Peyer's patch (tissue), 4 donors: ENCODE measurements around the gene SPAG7. TPM values are rescaled to one million over a fixed set of nuclear protein-coding genes. Genes with fewer than 3 reads are reported as not detected.
"Not testable (repeated sequence)": the region's sequence is repeated elsewhere in the genome, so short reads cannot be mapped to it uniquely, and the experiment has no call there.

ENCODE experiments used
- DNase-seq, 3 donors: peaks; one replicate each; pipeline ENCODE4 v3.0.0-alpha.2; 2017 to 2019
- H3K27ac ChIP-seq, 4 donors: fragments of 200-600 bp; sonication (generic); one replicate each; pipeline ENCODE4 v1.5.1; 2016 to 2019
- H3K27me3 ChIP-seq, 2 donors: fragments of 200-600 bp; sonication (generic); one replicate each; pipeline ENCODE4 v1.5.1; 2019
- H3K36me3 ChIP-seq, 3 donors: fragments of 200-600 bp; sonication (generic); one replicate each; pipeline ENCODE4 v1.5.1; 2016 to 2019
- H3K4me1 ChIP-seq, 4 donors: fragments of 200-600 bp; sonication (generic); one replicate each; pipeline ENCODE4 v1.5.1; 2016 to 2019
- H3K4me3 ChIP-seq, 4 donors: fragments of 200-600 bp; sonication (generic); 1 replicate in 3 of 4; 2 replicates in 1 of 4; pipeline ENCODE4 v1.5.1; 2016 to 2019; ENCODE audit warnings: mild to moderate bottlenecking in 1 of 4
- H3K9me3 ChIP-seq, 4 donors: fragments of 200-600 bp; sonication (generic); one replicate each; pipeline ENCODE4 v1.5.1; 2016 to 2019; ENCODE audit warnings: mild to moderate bottlenecking in 1 of 4
- POLR2A ChIP-seq, 2 donors: fragments of 450-650 bp; IDR thresholded peaks; one replicate each; pipeline ENCODE4 v1.5.1; 2017; ENCODE audit warnings: antibody characterized with exemption in 2 of 2, mild to moderate bottlenecking in 2 of 2, moderate library complexity in 2 of 2
- total RNA-seq, 4 donors: library from RNA; depleted of rRNA; stranded (reverse); fragments of >200 nt; gene quantifications; one replicate each; pipeline ENCODE4 v1.1.0, GENCODE V29; 2016
- TF ChIP-seq, protein P1 (sequence below), 6 experiments: fragments of 450-650 bp in 4 of 6; fragments of 200-600 bp in 2 of 6; sonication (generic) in 1 of 6; IDR thresholded peaks; one replicate each; pipeline ENCODE4 v1.5.1; 2017 to 2019; ENCODE audit warnings: antibody characterized with exemption in 6 of 6, mild to moderate bottlenecking in 3 of 6, moderate library complexity in 1 of 6

Gene SPAG7
- total RNA-seq, 4 donors from 2014 or later: 34.2 to 85.0 (median 48.9) TPM

DNA sequence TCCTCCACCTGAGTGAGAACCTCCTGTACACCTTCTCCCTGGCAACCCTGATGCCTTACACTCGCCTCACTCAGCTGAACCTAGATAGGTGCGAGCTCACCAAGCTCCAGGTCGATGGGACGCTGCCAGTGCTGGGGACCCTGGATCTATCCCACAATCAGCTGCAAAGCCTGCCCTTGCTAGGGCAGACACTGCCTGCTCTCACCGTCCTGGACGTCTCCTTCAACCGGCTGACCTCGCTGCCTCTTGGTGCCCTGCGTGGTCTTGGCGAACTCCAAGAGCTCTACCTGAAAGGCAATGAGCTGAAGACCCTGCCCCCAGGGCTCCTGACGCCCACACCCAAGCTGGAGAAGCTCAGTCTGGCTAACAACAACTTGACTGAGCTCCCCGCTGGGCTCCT, 34.9 kb downstream of the SPAG7 start:
- no peak for DNase-seq
- H3K27me3 ChIP-seq: no peaks in the 10 kb centered on the region
- peaks cover 0 to 15% (median 0%) of the 10 kb centered on the region in 3 donors for H3K36me3 ChIP-seq
- H3K4me3 ChIP-seq: no peak overlapping the region
- TF ChIP-seq, protein P1, sequence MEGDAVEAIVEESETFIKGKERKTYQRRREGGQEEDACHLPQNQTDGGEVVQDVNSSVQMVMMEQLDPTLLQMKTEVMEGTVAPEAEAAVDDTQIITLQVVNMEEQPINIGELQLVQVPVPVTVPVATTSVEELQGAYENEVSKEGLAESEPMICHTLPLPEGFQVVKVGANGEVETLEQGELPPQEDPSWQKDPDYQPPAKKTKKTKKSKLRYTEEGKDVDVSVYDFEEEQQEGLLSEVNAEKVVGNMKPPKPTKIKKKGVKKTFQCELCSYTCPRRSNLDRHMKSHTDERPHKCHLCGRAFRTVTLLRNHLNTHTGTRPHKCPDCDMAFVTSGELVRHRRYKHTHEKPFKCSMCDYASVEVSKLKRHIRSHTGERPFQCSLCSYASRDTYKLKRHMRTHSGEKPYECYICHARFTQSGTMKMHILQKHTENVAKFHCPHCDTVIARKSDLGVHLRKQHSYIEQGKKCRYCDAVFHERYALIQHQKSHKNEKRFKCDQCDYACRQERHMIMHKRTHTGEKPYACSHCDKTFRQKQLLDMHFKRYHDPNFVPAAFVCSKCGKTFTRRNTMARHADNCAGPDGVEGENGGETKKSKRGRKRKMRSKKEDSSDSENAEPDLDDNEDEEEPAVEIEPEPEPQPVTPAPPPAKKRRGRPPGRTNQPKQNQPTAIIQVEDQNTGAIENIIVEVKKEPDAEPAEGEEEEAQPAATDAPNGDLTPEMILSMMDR (IDR thresholded peaks at IDR 0.05): no peak
- TF ChIP-seq POLR2A (IDR thresholded peaks at IDR 0.05): no peak
- H3K27ac ChIP-seq: no peak overlapping the region
- peaks cover 0 to 11% (median 7%) of the 10 kb centered on the region in 4 donors for H3K4me1 ChIP-seq
- no peaks in the 10 kb centered on the region for H3K9me3 ChIP-seq

DNA sequence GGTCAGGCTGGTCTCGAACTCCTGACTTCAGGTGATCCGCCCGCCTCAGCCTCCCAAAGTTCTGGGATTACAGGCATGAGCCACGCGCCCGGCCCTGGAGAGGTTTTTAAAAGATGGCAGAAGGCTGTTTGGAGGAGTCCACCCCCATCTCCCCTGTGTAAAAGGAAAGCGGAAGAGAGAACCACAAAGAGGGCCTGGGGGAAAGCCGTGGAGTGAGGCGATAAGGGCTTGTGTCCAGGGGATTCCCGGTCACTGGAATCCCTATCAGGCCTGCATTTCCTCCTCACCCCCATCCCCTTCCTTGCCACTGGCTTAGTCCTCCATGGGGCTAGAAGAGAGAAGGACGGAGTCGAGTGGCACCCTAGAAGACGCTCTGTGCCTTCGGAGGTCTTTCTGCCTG, 35.7 kb downstream of the SPAG7 start, which contains the start of gene GP1BA:
GP1BA (plus strand) TSS at position 315 of the 400 bp plus-strand sequence. CDS start 328 bp downstream, outside the sequence.
- H3K4me3 ChIP-seq: no peak within 1 kb of the TSS
- H3K27me3 ChIP-seq: no peaks in the 10 kb centered on the region
- no peak within 1 kb of the TSS for H3K27ac ChIP-seq
- peaks cover 0 to 10% (median 7%) of the 10 kb centered on the region in 4 donors for H3K4me1 ChIP-seq
- H3K36me3 ChIP-seq: peaks cover 0 to 7% (median 0%) of the 10 kb centered on the region in 3 donors
- no peak for TF ChIP-seq POLR2A (IDR thresholded peaks at IDR 0.05)
- TF ChIP-seq, protein P1 (IDR thresholded peaks at IDR 0.05): no peak
- no peak for DNase-seq
- H3K9me3 ChIP-seq: no peaks in the 10 kb centered on the region

DNA sequence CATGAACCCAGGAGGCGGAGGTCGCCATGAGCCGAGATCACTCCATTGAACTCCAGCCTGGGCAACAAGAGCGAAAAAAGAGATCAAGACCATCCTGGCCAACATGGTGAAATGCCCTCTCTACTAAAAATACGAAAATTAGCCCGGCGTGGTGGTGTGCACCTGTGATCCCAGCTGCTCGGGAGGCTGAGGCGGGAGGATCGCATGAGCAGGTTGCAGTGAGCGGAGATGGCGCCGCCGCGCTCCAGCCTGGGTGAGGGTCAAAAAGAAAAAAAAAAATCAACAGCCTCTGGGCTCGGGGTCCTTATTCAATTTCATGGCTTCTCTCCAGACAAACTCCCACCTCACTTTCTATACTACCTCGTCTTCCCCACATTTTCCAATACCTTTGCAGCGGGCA, 38.7 kb downstream of the SPAG7 start:
- DNase-seq: no peak
- no peak overlapping the region for H3K27ac ChIP-seq
- no peak for TF ChIP-seq POLR2A (IDR thresholded peaks at IDR 0.05)
- TF ChIP-seq, protein P1 (IDR thresholded peaks at IDR 0.05): no peak
- H3K36me3 ChIP-seq: no peaks in the 10 kb centered on the region
- no peak overlapping the region for H3K4me3 ChIP-seq
- H3K9me3 ChIP-seq: no peaks in the 10 kb centered on the region
- no peaks in the 10 kb centered on the region for H3K27me3 ChIP-seq
- peaks cover 0 to 2% (median under 1%) of the 10 kb centered on the region in 4 donors for H3K4me1 ChIP-seq

DNA sequence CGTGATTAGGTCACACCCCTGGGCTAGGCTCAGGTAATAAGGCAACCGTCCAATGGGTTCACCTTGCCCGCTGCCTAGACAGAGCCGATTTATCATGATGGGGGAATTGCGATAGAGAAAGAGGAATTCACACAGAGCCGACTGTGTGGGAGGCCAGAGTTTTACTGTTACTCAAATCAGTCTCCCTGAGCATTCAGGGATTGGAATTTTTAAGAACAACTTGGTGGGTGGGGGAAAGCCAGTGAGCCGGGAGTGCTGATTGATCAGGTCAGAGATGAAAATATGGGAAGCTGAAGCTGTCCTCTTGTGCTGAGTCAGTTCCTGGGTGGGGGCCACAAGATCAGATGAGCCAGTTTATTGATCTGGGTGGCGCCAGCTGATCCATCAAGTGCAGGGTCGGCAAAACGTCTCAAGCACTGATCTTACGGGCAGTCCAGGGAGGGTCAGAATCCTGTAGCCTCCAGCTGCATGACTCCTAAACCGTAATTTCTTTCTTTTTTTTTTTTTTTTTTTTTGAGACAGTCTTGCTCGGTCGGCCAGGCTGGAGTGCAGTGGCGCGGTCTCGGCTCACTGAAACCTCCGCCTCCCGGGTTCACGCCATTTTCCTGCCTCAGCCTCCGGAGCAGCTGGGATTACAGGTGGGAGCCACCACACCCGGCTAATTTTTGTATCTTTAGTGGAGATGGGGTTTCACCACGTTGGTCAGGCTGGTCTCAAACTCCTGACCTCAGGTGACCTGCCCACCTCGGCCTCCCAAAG, 40.9 kb downstream of the SPAG7 start:
- H3K36me3 ChIP-seq, H3K4me1 ChIP-seq, DNase-seq, H3K27ac ChIP-seq, H3K27me3 ChIP-seq, H3K9me3 ChIP-seq, H3K4me3 ChIP-seq: not testable (repeated sequence)

DNA sequence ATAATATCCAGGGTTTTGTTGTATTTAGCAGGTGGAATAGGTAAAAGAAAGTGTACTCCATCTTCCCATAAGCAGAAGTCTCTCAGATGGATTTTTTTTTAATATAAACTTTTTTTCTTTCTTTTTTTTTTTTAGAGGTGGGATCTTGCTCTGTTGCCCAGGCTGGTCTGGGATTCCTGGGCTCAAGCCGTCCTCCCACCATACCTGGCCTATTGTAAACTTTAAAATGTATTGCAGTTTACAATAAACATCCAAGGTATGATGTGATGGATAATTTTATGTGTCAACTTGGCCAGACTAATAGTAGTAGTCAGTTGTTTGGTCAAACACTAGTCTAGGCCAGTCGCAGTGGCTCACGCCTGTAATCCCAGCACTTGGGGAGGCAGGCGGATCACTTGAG, 46.3 kb downstream of the SPAG7 start:
- Histone ChIP-seq H3K27ac (no peak overlapping the region), H3K4me3 (no peak overlapping the region), H3K4me1 (no peaks in the 10 kb centered on the region), H3K27me3 (no peaks in the 10 kb centered on the region), H3K36me3 (no peaks in the 10 kb centered on the region), H3K9me3 (no peaks in the 10 kb centered on the region)
- no peak for TF ChIP-seq POLR2A (IDR thresholded peaks at IDR 0.05)
- TF ChIP-seq, protein P1 (IDR thresholded peaks at IDR 0.05): no peak
- DNase-seq: no peak

DNA sequence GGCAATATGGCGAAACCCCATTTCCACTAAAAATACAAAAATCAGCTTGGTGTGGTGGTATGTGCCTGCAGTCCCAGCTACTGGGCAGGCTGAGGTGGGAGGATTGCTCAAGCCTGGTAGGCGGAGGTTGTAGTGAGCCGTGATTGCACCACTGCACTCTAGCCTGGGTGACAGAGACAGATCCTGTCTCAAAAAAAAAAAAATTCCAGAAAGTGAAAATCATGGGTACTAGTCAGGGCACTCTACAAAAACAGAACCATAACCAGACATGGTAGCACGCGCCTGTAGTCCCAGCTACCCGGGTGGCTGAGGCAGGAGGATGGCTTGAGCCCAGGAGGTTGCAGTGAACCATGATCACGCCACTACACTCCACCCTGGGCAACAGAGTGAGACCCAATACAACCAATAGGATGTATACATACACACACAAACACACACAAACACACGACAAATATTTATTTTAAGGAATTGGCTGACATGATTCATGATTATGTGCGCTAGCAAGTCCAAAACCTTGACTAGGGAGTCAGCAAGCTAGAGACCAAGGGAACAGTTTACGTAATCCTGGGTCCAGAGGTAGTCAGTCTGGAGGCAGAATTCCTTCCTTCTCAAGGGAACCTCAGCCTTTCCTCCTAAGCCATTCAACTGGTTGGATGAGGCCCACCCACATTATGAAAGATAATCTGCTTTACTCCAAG, 47.1 kb downstream of the SPAG7 start:
- H3K4me3 ChIP-seq: no peak overlapping the region
- no peaks in the 10 kb centered on the region for H3K4me1 ChIP-seq
- H3K27ac ChIP-seq: no peak overlapping the region
- no peaks in the 10 kb centered on the region for H3K36me3 ChIP-seq
- DNase-seq: no peak
- no peaks in the 10 kb centered on the region for H3K9me3 ChIP-seq
- TF ChIP-seq POLR2A (IDR thresholded peaks at IDR 0.05): no peak
- H3K27me3 ChIP-seq: no peaks in the 10 kb centered on the region
